DOHH2 (cell line): Measurements from ENCODE around the gene PSME1.

Source experiments
- H3F3A ChIP-seq: fragments of 200-600 bp; sonication (generic), shearing (Covaris generic); 2 replicates; pipeline ENCODE4 v1.6.0; 2016; ENCODE audit warnings: antibody characterized with exemption, mild to moderate bottlenecking; ENCODE audit not compliant: control insufficient read depth, insufficient read depth
- H3K27ac ChIP-seq: fragments of 200-600 bp; sonication (generic); 2 replicates; pipeline ENCODE4 v1.5.1; 2014; ENCODE audit warnings: low read depth, mild to moderate bottlenecking, low read length, moderate library complexity
- H3K27me3 ChIP-seq: fragments of 200-600 bp; sonication (generic); 2 replicates; pipeline ENCODE4 v1.6.1; 2014; ENCODE audit warnings: mild to moderate bottlenecking, low read length, mixed read lengths; ENCODE audit not compliant: control insufficient read depth
- H3K36me3 ChIP-seq: fragments of 200-600 bp; sonication (generic); 2 replicates; pipeline ENCODE4 v1.6.1; 2014; ENCODE audit warnings: mild to moderate bottlenecking, low read length, moderate library complexity, mixed read lengths; ENCODE audit not compliant: control insufficient read depth
- H3K4me1 ChIP-seq: fragments of 200-600 bp; sonication (generic); 2 replicates; pipeline ENCODE4 v1.6.1; 2014; ENCODE audit warnings: mild to moderate bottlenecking, low read length, mixed read lengths; ENCODE audit not compliant: control insufficient read depth
- H3K4me2 ChIP-seq: fragments of 200-600 bp; sonication (generic); 2 replicates; pipeline ENCODE4 v1.6.0; 2014; ENCODE audit warnings: mild to moderate bottlenecking, low read length, moderate library complexity
- H3K4me3 ChIP-seq: fragments of 200-600 bp; sonication (generic); 2 replicates; pipeline ENCODE4 v1.5.1; 2014; ENCODE audit warnings: mild to moderate bottlenecking, low read length, mixed read lengths
- H3K79me2 ChIP-seq: fragments of 200-600 bp; sonication (generic); 2 replicates; pipeline ENCODE4 v1.6.1; 2014; ENCODE audit warnings: mild to moderate bottlenecking, low read length, mixed read lengths; ENCODE audit not compliant: control insufficient read depth
- H3K9me2 ChIP-seq: fragments of 200-600 bp; sonication (generic); replicated peaks from 2 replicates; pipeline ENCODE4 v1.6.1; 2014; ENCODE audit warnings: mild to moderate bottlenecking, low read length, mixed read lengths; ENCODE audit not compliant: control insufficient read depth
- H3K9me3 ChIP-seq: fragments of 200-600 bp; sonication (generic); 2 replicates; pipeline ENCODE4 v1.6.1; 2014; ENCODE audit warnings: antibody characterized with exemption, low read length, mixed read lengths; ENCODE audit not compliant: control insufficient read depth, insufficient read depth
- H4K20me1 ChIP-seq: fragments of 200-600 bp; sonication (generic); 2 replicates; pipeline ENCODE4 v1.6.0; 2014; ENCODE audit warnings: low read depth, mild to moderate bottlenecking, antibody characterized with exemption, low read length, moderate library complexity; ENCODE audit not compliant: control insufficient read depth, insufficient read depth
- CTCF ChIP-seq: fragments of 200-600 bp; sonication (generic); IDR thresholded peaks from one replicate; pipeline ENCODE4 v1.5.1; 2014; ENCODE audit warnings: antibody characterized with exemption, mild to moderate bottlenecking, low read depth, low read length; ENCODE audit not compliant: poor library complexity, severe bottlenecking
- EZH2phosphoT487 ChIP-seq: fragments of 200-600 bp; sonication (generic); IDR thresholded peaks from 2 replicates; pipeline ENCODE4 v1.6.1; 2017; ENCODE audit warnings: borderline replicate concordance, mild to moderate bottlenecking, antibody characterized with exemption, low read length, moderate library complexity, mixed read lengths

PSME1 gene

GRCh38 chr14:24093207-24093900 is 42.6 kb upstream of the PSME1 start:
- Histone ChIP-seq H3K4me2 (peak overlapping the region; percentile 86), H4K20me1 (no peaks in the 10 kb centered on the region), H3K36me3 (peaks cover 24% of the 10 kb centered on the region), H3K9me3 (no peaks in the 10 kb centered on the region), H3F3A (peaks cover 14% of the 10 kb centered on the region), H3K4me1 (peaks cover 33% of the 10 kb centered on the region), H3K27me3 (no peaks in the 10 kb centered on the region), H3K4me3 (peak overlapping the region; percentile 87), H3K79me2 (peaks cover 17% of the 10 kb centered on the region), H3K27ac (peak overlapping the region; percentile 93), H3K9me2 (no peaks in the 10 kb centered on the region)
- TF ChIP-seq CTCF, result no peak

- peak within 1 kb of the TSS; percentile 93 for H3K27ac ChIP-seq
- no peaks in the 10 kb centered on the region for H4K20me1 ChIP-seq
- H3K9me2 ChIP-seq, result no peaks in the 10 kb centered on the region
- peaks cover 33% of the 10 kb centered on the region for H3K4me1 ChIP-seq
- H3K36me3 ChIP-seq, result peaks cover 32% of the 10 kb centered on the region
- H3K27me3 ChIP-seq, result no peaks in the 10 kb centered on the region
- H3K9me3 ChIP-seq, result no peaks in the 10 kb centered on the region
- peaks cover 14% of the 10 kb centered on the region for H3F3A ChIP-seq
- peak within 1 kb of the TSS; percentile 87 for H3K4me3 ChIP-seq
- TF ChIP-seq CTCF (no peak), EZH2phosphoT487 (no peak)
- peaks cover 17% of the 10 kb centered on the region for H3K79me2 ChIP-seq
- peak within 1 kb of the TSS; percentile 86 for H3K4me2 ChIP-seq
Observed at GRCh38 chr14:24093901-24094840, 41.8 kb upstream of the PSME1 start, which contains the start of gene PCK2. PCK2 (plus strand) TSS chr14:24094311; CDS start chr14:24094406, 95 bp downstream.

- peaks cover 17% of the 10 kb centered on the region for H3K79me2 ChIP-seq
- no peak for TF ChIP-seq CTCF
- no peak for TF ChIP-seq EZH2phosphoT487
- peak overlapping the region; percentile 93 for H3K27ac ChIP-seq
- H3F3A ChIP-seq, result peaks cover 14% of the 10 kb centered on the region
- peaks cover 33% of the 10 kb centered on the region for H3K4me1 ChIP-seq
- H3K36me3 ChIP-seq, result peaks cover 34% of the 10 kb centered on the region
- H3K4me2 ChIP-seq, result peak overlapping the region; percentile 86
- no peaks in the 10 kb centered on the region for H4K20me1 ChIP-seq
- peak overlapping the region; percentile 87 for H3K4me3 ChIP-seq
- no peaks in the 10 kb centered on the region for H3K27me3 ChIP-seq
- H3K9me2 ChIP-seq, result no peaks in the 10 kb centered on the region
- no peaks in the 10 kb centered on the region for H3K9me3 ChIP-seq
Observed at GRCh38 chr14:24094841-24095270, 41.1 kb upstream of the PSME1 start.
